ENCODE data around the gene RABL2B.

Gene RABL2B

DNA sequence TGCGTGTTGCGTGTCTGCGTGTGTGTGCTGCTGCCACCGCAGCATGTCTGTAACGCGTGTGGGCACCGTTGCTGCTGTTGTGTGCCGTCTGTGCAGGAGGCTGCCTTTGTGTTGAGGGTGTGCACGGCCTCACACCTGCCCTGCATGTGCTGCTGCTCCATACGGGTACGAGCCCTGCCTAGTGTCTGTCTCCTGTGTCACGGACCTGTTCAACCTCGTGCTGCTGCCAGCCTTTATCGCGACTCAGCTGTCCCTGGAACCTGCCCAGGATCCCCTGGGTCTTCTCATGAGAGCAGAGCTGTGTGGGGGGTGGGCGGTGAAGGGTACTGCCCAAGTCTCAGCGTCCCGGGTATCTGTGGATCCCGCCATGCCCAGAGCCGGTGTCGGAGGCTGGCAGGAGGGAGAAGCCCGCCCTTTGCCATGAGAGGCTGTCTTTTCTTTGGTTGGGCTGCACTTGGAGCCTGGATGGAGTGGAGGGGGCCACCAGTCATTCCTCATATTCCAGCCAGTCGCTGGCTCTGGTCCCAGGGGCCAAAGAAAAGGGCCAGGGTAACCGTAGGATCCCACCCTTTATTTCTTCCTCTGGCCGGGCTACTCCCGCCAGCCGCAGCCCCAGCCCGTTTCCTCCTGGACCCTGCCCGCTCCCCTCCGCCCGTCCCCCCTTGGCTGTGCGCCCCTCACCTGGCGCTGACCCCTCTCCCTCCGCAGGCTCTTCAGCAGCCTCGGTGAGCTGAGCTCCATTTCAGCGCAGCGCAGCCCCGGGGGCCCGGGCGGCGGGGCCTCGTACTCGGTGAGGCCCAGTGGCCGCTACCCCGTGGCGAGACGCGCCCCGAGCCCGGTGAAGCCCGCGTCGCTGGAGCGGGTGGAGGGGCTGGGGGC is 53.2 kb downstream of the RABL2B start:
- Histone ChIP-seq H3K27me3 (no peaks in the 10 kb centered on the region), H3K36me3 (no peaks in the 10 kb centered on the region), H3K4me3 (ENCODE audit: low read depth, low read length) (no peak overlapping the region), H3K4me1 (peaks cover 3% of the 10 kb centered on the region; the same call in 1 of the 2 replicates), H3K9me3 (no peaks in the 10 kb centered on the region)
- DNase-seq, result no peak
- TF ChIP-seq, protein P1, sequence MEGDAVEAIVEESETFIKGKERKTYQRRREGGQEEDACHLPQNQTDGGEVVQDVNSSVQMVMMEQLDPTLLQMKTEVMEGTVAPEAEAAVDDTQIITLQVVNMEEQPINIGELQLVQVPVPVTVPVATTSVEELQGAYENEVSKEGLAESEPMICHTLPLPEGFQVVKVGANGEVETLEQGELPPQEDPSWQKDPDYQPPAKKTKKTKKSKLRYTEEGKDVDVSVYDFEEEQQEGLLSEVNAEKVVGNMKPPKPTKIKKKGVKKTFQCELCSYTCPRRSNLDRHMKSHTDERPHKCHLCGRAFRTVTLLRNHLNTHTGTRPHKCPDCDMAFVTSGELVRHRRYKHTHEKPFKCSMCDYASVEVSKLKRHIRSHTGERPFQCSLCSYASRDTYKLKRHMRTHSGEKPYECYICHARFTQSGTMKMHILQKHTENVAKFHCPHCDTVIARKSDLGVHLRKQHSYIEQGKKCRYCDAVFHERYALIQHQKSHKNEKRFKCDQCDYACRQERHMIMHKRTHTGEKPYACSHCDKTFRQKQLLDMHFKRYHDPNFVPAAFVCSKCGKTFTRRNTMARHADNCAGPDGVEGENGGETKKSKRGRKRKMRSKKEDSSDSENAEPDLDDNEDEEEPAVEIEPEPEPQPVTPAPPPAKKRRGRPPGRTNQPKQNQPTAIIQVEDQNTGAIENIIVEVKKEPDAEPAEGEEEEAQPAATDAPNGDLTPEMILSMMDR (IDR thresholded peaks at IDR 0.05; ENCODE audit: low read depth, low read length), result no peak

DNA sequence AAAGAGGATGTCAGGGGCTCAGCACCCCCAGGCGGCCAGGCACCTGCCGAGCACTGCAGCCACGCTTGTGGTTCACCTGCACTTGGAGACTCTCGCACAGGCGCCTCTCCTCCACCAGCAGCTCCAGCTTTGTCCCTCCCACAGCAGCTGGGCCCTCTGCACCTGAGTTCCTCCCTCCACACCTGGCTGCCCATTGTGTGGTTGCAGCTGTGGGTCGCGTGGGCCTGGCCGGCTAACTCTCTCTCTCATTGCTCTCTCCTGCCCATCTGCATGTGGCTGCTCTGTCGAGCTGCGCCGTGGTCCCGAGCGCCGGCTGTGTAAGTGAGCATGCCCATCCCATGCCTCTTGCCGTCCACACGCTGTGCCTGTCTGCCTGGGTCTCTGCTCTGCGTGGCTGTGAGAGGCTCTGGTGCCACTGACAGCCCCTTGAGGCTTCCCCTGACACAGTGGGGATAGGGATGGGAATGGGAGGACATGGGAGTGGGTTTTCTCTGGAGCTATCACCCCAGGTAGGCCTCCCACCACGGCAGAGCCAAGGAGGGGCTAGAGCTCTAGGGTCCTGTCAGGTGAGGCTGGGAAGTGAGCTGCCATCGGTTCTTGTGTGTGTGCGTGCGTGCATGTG is 53.9 kb downstream of the RABL2B start:
- DNase-seq, result no peak
- H3K27me3 ChIP-seq, result no peaks in the 10 kb centered on the region

DNA sequence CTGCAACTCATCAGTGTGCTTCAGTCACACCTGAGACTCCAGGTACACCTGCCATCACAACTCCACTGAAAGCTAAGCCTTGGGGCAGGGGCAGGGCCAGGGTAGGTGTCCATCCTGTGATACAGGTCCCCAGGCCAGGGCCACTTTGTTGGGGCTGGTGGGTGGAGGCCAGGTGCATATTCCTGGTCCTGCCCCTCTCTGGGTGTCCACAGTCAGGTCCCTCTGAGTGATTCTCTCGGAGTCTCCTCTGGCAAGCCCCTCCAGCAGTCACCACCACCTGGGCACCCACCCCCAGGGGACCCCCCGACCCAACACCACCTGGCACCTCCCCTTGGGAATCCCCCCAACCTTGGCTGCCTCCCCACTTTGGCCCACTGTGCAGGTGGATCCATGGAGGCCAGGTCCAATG is 54.9 kb downstream of the RABL2B start:
- H3K4me1 ChIP-seq, result peaks cover 3% of the 10 kb centered on the region; the same call in 1 of the 2 replicates
- TF ChIP-seq, protein P1 (IDR thresholded peaks at IDR 0.05; ENCODE audit: low read depth, low read length), result no peak
- H3K4me3 ChIP-seq (ENCODE audit: low read depth, low read length), result no peak overlapping the region
- no peaks in the 10 kb centered on the region for H3K9me3 ChIP-seq
- H3K36me3 ChIP-seq, result no peaks in the 10 kb centered on the region
- DNase-seq, result no peak
- no peaks in the 10 kb centered on the region for H3K27me3 ChIP-seq

More for the DNA sequence above, 53.9 kb downstream of the RABL2B start:
- H3K9me3 ChIP-seq, result no peaks in the 10 kb centered on the region
- peaks cover 3% of the 10 kb centered on the region; the same call in 1 of the 2 replicates for H3K4me1 ChIP-seq
- H3K36me3 ChIP-seq, result no peaks in the 10 kb centered on the region
- TF ChIP-seq, protein P1 (IDR thresholded peaks at IDR 0.05; ENCODE audit: low read depth, low read length), result no peak
- H3K4me3 ChIP-seq (ENCODE audit: low read depth, low read length), result no peak overlapping the region

DNA sequence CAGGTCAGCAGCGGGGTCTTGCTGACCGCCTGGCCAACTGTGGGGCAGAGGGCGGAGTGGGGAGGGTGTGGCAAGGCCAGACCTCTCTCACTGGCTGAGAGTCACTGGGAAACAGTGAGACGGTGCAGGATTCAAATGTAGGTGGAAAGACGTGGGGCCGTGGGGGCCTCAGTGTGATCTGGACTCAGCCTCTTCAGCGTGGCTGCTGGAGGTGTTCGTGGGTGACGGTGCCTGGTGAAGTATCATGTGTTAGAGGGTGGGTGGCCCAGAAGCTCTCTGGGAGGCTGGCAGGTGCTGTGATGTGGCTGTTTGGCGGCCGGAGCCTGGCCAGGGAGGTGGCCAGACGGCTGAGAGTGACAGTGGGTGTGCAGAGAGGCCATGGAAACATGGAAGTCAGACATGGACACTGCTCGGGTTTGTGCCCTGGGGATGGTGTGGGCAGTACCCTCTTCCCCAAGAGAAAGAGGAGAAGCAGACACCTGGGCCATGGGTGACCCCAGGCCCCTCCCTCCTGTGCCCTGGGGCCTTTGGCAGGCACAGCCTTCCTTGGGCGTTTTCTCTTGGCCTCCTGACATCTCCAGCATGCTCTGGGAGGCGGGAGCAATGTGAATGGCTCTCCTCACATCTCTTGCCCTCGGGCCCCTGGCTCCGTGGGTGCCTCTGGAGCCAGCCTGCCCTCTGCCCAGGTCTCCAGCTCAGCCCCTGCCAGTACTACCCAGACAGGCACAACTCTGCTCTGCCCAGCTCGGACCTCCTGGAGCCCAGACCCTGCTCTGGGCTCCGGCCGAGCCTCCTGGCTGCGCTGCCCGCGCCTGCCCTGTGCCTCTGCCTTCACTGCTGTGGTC is 55.5 kb downstream of the RABL2B start:
- no peaks in the 10 kb centered on the region for H3K9me3 ChIP-seq
- no peaks in the 10 kb centered on the region for H3K36me3 ChIP-seq
- no peak for DNase-seq
- H3K4me1 ChIP-seq, result peaks cover 3% of the 10 kb centered on the region; the same call in 1 of the 2 replicates
- H3K4me3 ChIP-seq (ENCODE audit: low read depth, low read length), result no peak overlapping the region
- TF ChIP-seq, protein P1 (IDR thresholded peaks at IDR 0.05; ENCODE audit: low read depth, low read length), result no peak
- H3K27me3 ChIP-seq, result no peaks in the 10 kb centered on the region

DNA sequence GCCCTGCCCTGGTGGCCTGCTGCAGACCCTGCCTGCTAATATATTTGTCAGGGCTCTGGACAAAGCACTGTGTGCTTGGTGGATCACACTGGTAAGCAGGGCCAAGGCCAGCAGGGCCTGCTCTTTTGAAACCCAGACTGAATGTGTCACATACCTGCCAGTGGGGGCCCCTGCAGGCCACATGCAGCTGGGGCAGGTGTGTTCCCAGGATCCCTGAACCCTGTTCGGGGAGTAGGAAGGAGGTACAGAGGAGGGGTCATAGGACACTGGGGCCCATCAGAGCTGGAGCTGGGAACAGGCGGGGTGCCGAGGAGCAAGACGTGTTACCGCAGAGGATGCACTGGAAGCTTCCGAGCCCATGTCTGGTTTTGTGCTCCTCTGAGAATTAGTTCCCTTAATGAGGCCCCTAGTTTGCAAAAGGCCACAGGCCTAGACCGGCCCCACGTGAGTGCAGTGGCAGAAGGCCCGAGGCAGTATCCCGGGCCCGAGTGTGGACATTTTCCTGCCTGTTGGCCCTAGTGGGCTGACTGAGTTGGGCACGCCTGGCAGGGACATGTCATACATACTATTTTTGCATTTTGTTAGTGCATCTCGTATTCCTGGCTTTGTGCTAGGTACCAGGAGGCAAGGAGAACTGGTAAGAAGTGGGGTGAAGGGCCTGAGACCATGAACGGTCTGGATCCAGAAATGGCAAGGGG is 56.6 kb downstream of the RABL2B start:
- Histone ChIP-seq H3K4me1 (peaks cover 1% of the 10 kb centered on the region; the same call in 1 of the 2 replicates), H3K4me3 (ENCODE audit: low read depth, low read length) (no peak overlapping the region), H3K36me3 (no peaks in the 10 kb centered on the region), H3K9me3 (no peaks in the 10 kb centered on the region), H3K27me3 (no peaks in the 10 kb centered on the region)
- TF ChIP-seq, protein P1 (IDR thresholded peaks at IDR 0.05; ENCODE audit: low read depth, low read length), result no peak
- DNase-seq, result no peak
